PFSK-1 (cell line): ENCODE data around the gene SGO2.

ENCODE experiments used
- FOXP2 ChIP-seq: optimal IDR thresholded peaks from 2 replicates; pipeline ENCODE3; 2011; ENCODE audit warnings: borderline replicate concordance, control low read depth, inconsistent platforms; ENCODE audit not compliant: insufficient read depth; ENCODE audit errors: extremely low read length, extremely low read depth
- POLR2AphosphoS5 ChIP-seq: IDR thresholded peaks from 2 replicates; pipeline ENCODE4 v1.6.1; 2012; ENCODE audit warnings: low read depth, mild to moderate bottlenecking, control low read depth, low read length, moderate library complexity
- SIN3A ChIP-seq: IDR thresholded peaks from 2 replicates; pipeline ENCODE4 v1.6.1; 2012; ENCODE audit warnings: mild to moderate bottlenecking, low read length, moderate library complexity, borderline replicate concordance; ENCODE audit not compliant: insufficient read depth
- TAF1 ChIP-seq: IDR thresholded peaks from 2 replicates; pipeline ENCODE4 v1.6.1; 2012; ENCODE audit warnings: low read length, control low read depth, borderline replicate concordance; ENCODE audit not compliant: insufficient read depth
- TF ChIP-seq, protein P1 (sequence below), 2 experiments: IDR thresholded peaks; 2 replicates each; pipeline versions ENCODE4 v1.6.1 to v1.8.0; 2011 to 2012; ENCODE audit warnings: low read depth in 2 of 2, low read length in 2 of 2, control low read depth in 1 of 2, inconsistent platforms in 1 of 2, mild to moderate bottlenecking in 1 of 2, moderate library complexity in 1 of 2; ENCODE audit not compliant: insufficient read depth in 1 of 2

DNA sequence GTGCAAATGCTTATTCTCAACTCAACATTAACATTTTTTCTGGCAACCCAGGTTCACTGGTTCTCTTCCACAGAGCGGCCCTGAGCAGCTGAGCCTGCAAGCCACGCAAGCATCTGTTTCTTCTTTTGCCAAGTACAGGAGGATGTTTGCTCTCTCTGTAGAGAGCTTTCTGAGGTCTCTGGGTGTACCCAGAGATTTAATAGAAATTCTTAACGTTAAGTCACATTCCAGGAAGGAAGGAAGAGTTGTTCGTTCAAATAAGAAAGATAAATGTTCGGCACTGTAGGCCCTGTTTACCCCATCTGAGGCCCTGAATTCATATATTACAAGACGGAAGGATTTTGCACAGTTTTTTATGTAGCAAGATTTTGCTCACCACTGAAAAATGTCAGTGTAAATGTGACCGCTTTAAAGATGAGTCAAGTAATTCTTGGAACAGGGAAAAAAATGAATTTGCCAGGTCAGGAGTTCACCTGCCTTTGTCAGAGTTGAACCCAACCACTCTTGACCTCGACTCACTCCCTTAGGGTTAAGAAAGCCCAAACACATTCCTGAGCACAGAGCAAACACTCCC, 46.2 kb upstream of the SGO2 start:
- TF ChIP-seq, protein P1, sequence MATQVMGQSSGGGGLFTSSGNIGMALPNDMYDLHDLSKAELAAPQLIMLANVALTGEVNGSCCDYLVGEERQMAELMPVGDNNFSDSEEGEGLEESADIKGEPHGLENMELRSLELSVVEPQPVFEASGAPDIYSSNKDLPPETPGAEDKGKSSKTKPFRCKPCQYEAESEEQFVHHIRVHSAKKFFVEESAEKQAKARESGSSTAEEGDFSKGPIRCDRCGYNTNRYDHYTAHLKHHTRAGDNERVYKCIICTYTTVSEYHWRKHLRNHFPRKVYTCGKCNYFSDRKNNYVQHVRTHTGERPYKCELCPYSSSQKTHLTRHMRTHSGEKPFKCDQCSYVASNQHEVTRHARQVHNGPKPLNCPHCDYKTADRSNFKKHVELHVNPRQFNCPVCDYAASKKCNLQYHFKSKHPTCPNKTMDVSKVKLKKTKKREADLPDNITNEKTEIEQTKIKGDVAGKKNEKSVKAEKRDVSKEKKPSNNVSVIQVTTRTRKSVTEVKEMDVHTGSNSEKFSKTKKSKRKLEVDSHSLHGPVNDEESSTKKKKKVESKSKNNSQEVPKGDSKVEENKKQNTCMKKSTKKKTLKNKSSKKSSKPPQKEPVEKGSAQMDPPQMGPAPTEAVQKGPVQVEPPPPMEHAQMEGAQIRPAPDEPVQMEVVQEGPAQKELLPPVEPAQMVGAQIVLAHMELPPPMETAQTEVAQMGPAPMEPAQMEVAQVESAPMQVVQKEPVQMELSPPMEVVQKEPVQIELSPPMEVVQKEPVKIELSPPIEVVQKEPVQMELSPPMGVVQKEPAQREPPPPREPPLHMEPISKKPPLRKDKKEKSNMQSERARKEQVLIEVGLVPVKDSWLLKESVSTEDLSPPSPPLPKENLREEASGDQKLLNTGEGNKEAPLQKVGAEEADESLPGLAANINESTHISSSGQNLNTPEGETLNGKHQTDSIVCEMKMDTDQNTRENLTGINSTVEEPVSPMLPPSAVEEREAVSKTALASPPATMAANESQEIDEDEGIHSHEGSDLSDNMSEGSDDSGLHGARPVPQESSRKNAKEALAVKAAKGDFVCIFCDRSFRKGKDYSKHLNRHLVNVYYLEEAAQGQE (IDR thresholded peaks at IDR 0.05; ENCODE audit: insufficient read depth in 1 of 2, low read depth in 2 of 2, low read length in 2 of 2): no peak
- TF ChIP-seq POLR2AphosphoS5 (no peak), TAF1 (no peak), FOXP2 (no peak), SIN3A (no peak)
